NCI-H2196 (cell line): Measurements from ENCODE around the gene PI4KA.

Experiments
- DNase-seq: peaks from one replicate; lab custom pipeline; 2025; ENCODE audit not compliant: unreplicated experiment; lab: John Stamatoyannopoulos, UW

PI4KA gene

GRCh38 chr22:20818471-20818870, 40.1 kb downstream of the PI4KA start:
- no peak for DNase-seq

- no peak for DNase-seq
These were observed 42.1 kb downstream of the PI4KA start for GRCh38 chr22:20816559-20816958.

GRCh38 chr22:20815477-20816050, 43.0 kb downstream of the PI4KA start:
- DNase-seq: no peak

GRCh38 chr22:20814221-20814808, 44.3 kb downstream of the PI4KA start:
- no peak for DNase-seq

- no peak for DNase-seq
These were observed 45.6 kb downstream of the PI4KA start for GRCh38 chr22:20813056-20813455.

- DNase-seq: no peak
These were observed 46.5 kb downstream of the PI4KA start for GRCh38 chr22:20811971-20812660.

- no peak for DNase-seq
These were observed 47.4 kb downstream of the PI4KA start for GRCh38 chr22:20811171-20811570.

- DNase-seq: no peak
These were observed 48.0 kb downstream of the PI4KA start for GRCh38 chr22:20810645-20811044.

GRCh38 chr22:20809538-20810185, 48.9 kb downstream of the PI4KA start:
- no peak for DNase-seq

- DNase-seq: no peak
These were observed 49.8 kb downstream of the PI4KA start for GRCh38 chr22:20808844-20809243.

- no peak for DNase-seq
These were observed 51.3 kb downstream of the PI4KA start for GRCh38 chr22:20807315-20807752.

GRCh38 chr22:20805972-20806471, 52.6 kb downstream of the PI4KA start:
- no peak for DNase-seq

GRCh38 chr22:20804650-20805049, 54.0 kb downstream of the PI4KA start:
- no peak for DNase-seq

GRCh38 chr22:20803696-20804324, 54.8 kb downstream of the PI4KA start:
- DNase-seq: peak; percentile 2

GRCh38 chr22:20802922-20803553, 55.6 kb downstream of the PI4KA start:
- no peak for DNase-seq

GRCh38 chr22:20802452-20802851, 56.2 kb downstream of the PI4KA start:
- no peak for DNase-seq

GRCh38 chr22:20799449-20799848, 59.2 kb downstream of the PI4KA start:
- DNase-seq: no peak

- DNase-seq: no peak
These were observed 59.6 kb downstream of the PI4KA start for GRCh38 chr22:20798974-20799373.

- no peak for DNase-seq
These were observed 60.4 kb downstream of the PI4KA start for GRCh38 chr22:20798218-20798617.

- DNase-seq: no peak
These were observed 61.9 kb downstream of the PI4KA start for GRCh38 chr22:20796731-20797130.
